Spleen (tissue), 11 donors: ENCODE measurements around the gene ACOX2. TPM values are rescaled to one million over a fixed set of nuclear protein-coding genes. Genes with fewer than 3 reads are reported as not detected.

ENCODE experiments used
- DNase-seq: peaks from one replicate; pipeline ENCODE4 v3.0.0-alpha.2; 2020
- H3K27ac ChIP-seq, 8 donors: fragments of 200-600 bp; sonication (generic) in 7 of 8; 1 replicate in 4 of 8; 2 replicates in 4 of 8; pipeline versions ENCODE4 v1.5.0 to v1.8.0; 2016 to 2021; ENCODE audit warnings: inconsistent platforms in 4 of 8, mild to moderate bottlenecking in 4 of 8, moderate library complexity in 1 of 8
- H3K27me3 ChIP-seq, 7 donors: fragments of 200-600 bp; sonication (generic) in 6 of 7; replicated peaks in 1 of 7; 1 replicate in 4 of 7; 2 replicates in 3 of 7; pipeline versions ENCODE4 v1.5.0 to v1.8.0; 2016 to 2021; ENCODE audit warnings: inconsistent platforms in 3 of 7, mild to moderate bottlenecking in 1 of 7
- H3K36me3 ChIP-seq, 6 donors: fragments of 200-600 bp; sonication (generic) in 5 of 6; 1 replicate in 4 of 6; 2 replicates in 2 of 6; pipeline versions ENCODE4 v1.5.0 to v1.8.0; 2016 to 2021; ENCODE audit warnings: inconsistent platforms in 2 of 6
- H3K4me1 ChIP-seq, 6 donors: fragments of 200-600 bp; sonication (generic) in 5 of 6; 1 replicate in 3 of 6; 2 replicates in 3 of 6; pipeline versions ENCODE4 v1.5.0 to v1.8.0; 2016 to 2021; ENCODE audit warnings: inconsistent platforms in 3 of 6
- H3K4me3 ChIP-seq, 8 donors: fragments of 200-600 bp; sonication (generic) in 7 of 8; 1 replicate in 4 of 8; 2 replicates in 4 of 8; pipeline versions ENCODE4 v1.5.0 to v1.8.0; 2016 to 2021; ENCODE audit warnings: inconsistent platforms in 4 of 8, mild to moderate bottlenecking in 4 of 8, moderate library complexity in 2 of 8
- H3K9me3 ChIP-seq, 8 donors: fragments of 200-600 bp; sonication (generic) in 7 of 8; 1 replicate in 4 of 8; 2 replicates in 4 of 8; pipeline versions ENCODE4 v1.5.0 to v1.8.0; 2016 to 2021; ENCODE audit warnings: inconsistent platforms in 4 of 8
- CTCF ChIP-seq, 11 experiments: fragments of 200-600 bp in 7 of 11; fragments of 450-650 bp in 4 of 11; sonication (generic) in 4 of 11; IDR thresholded peaks in 8 of 11; conservative IDR thresholded peaks in 3 of 11; 1 replicate in 7 of 11; 2 replicates in 4 of 11; pipeline versions ENCODE4 v1.4.0 to v1.8.0; 2016 to 2021; ENCODE audit warnings: antibody characterized with exemption in 11 of 11, inconsistent platforms in 4 of 11, mild to moderate bottlenecking in 1 of 11
- POLR2A ChIP-seq, 3 donors: fragments of 450-650 bp; IDR thresholded peaks; one replicate each; pipeline ENCODE4 v1.5.1; 2017; ENCODE audit warnings: antibody characterized with exemption in 3 of 3, mild to moderate bottlenecking in 1 of 3
- POLR2AphosphoS5 ChIP-seq, 3 donors: sonication (generic); formaldehyde crosslinking; IDR thresholded peaks; one replicate each; pipeline ENCODE4 v1.5.1; 2017; ENCODE audit warnings: antibody characterized with exemption in 3 of 3
- WGBS, 5 donors: extraction: QIAGEN DNeasy Blood & Tissue Kit in 3 of 5; methylation state at CpG; one replicate each; pipeline versions ENCODE4 v1.1.5 to v1.1.7; 2013 to 2018; 5-methylcytosine and 5-hydroxymethylcytosine counted together
- intact Hi-C: fragments of 100-400 bp; cut with DNase I; formaldehyde crosslinking; loops from one replicate; pipeline ENCODE4 v1.15.0; 2023; ENCODE audit warnings: low total_unique reads
- polyA plus RNA-seq, 3 donors: library from polyadenylated mRNA; stranded (reverse); fragments of 200-250 nt; gene quantifications; one replicate each; pipeline ENCODE4 v1.2.1, GENCODE V29; 2013
- total RNA-seq, 7 donors: library from RNA; depleted of rRNA in 3 of 7; stranded (reverse); fragments of >200 nt in 3 of 7; fragmentation: NEBNext Ultra II Directional in 4 of 7; extraction: Animal tissue kit (Norgen Biotek cat#: 25700) in 4 of 7; gene quantifications; one replicate each; pipeline versions ENCODE4 v1.1.0 to v1.2.1, GENCODE V29; 2016 to 2021
- donor health status: healthy with polysubstance abuse.
- donor health status: DM: no; HTN: no; CAD: no; lungs with moderate emphysema.
- donor health status: DM: no; HTN: no; CAD: no.
- donor health status: Bipolar disorder and iron deficiency.
- donor health status: healthy.
- donor health status: DM: no; HTN: no; CAD: no.
- donor health status: DM: yes; HTN: yes; CAD: no.

Gene ACOX2
- total and polyA plus RNA-seq, 10 donors: 1.3 to 11.5 (median 5.0) TPM

GRCh38 chr3:58573640-58574039 lies 36.6 kb upstream of the ACOX2 start:
- Histone ChIP-seq H3K9me3 (no peaks in the 10 kb centered on the region), H3K27ac (no peak overlapping the region), H3K36me3 (peaks cover 0 to 6% (median 0%) of the 10 kb centered on the region in 6 donors), H3K27me3 (no peaks in the 10 kb centered on the region), H3K4me3 (no peak overlapping the region), H3K4me1 (peaks cover 19 to 64% (median 29%) of the 10 kb centered on the region in 6 donors)
- TF ChIP-seq POLR2AphosphoS5 (IDR thresholded peaks at IDR 0.05): no peak
- no peak for TF ChIP-seq CTCF (IDR thresholded peaks at IDR 0.05 in 8 of 11, conservative IDR thresholded peaks at IDR 0.05 in 3 of 11)
- TF ChIP-seq POLR2A (IDR thresholded peaks at IDR 0.05): no peak
- DNase-seq: no peak
- 60 to 81% (median 70%) methylated on average over 6 of the region's 6 CpGs for WGBS, 5 donors
- intact Hi-C loops: no loop called here

DNA sequence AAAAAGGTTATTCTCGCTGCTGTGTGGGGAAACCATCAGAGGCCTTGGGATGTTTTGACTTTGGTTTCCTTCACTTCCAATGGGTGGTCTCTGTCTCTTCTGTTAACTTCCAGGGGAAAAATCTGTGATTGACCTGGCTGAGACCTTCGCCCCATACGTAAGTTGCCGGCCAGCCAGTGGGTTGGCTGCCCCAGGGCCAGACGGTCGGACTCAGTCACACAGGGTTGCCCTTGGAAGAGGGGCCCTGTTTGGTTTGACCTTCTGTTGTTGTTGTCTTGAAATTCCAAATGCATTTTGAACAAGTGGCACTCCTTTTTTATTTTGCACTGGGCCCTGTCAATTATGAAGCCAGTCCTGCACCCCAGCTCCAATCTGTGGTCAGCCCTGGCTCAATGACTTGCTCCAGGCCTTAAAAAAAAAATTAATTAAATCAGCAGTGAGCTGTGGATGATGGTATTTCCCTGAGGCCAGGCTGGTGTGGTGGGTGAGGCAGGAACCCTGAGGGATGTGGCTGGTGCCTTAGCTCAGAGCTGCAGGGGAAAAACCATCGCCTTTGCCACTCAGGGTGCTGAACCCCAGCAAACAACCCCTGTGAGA lies 35.7 kb upstream of the ACOX2 start:
- Histone ChIP-seq H3K27me3 (no peaks in the 10 kb centered on the region), H3K36me3 (peaks cover 0 to 6% (median 0%) of the 10 kb centered on the region in 6 donors), H3K4me1 (peaks cover 23 to 67% (median 33%) of the 10 kb centered on the region in 6 donors), H3K27ac (no peak overlapping the region), H3K9me3 (no peaks in the 10 kb centered on the region), H3K4me3 (no peak overlapping the region)
- WGBS, 5 donors: 88 to 99% (median 94%) methylated on average over 5 to 7 of the region's 7 CpGs
- DNase-seq: peak; percentile 60
- TF ChIP-seq POLR2A (IDR thresholded peaks at IDR 0.05) (no peak), POLR2AphosphoS5 (IDR thresholded peaks at IDR 0.05) (no peak), CTCF (IDR thresholded peaks at IDR 0.05 in 8 of 11, conservative IDR thresholded peaks at IDR 0.05 in 3 of 11) (no peak)
- intact Hi-C loops: no loop called here

DNA sequence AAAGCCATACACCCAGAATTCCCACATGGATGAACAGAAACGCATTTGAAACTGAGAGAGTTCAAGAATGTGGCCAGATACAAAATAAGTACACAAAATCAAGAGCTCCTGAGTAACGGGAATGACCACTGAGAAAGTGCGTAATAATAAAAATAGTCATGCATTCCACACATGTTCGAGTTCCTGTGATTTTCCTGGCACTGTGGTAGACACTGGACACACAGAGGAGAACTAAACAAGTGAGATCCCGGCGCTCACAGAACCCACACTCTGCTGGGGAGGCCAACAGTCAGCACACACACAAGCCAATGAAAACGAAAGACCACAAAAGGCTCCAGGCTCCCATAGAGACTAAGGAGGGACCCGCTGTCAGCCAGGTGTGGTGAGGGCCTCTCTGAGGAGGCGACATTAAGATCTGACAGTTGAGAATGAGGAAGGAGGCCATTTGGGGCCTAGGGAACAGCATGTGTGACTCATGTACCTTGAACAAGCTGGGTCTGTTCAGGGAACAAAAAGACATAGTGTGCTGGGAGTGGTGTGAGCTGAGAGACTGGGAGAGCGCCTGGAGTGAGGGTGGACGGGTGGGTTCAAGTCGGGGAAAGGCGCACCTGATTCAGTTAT lies 35.1 kb upstream of the ACOX2 start:
- peaks cover 0 to 9% (median 0%) of the 10 kb centered on the region in 6 donors for H3K36me3 ChIP-seq
- TF ChIP-seq CTCF (IDR thresholded peaks at IDR 0.05 in 8 of 11, conservative IDR thresholded peaks at IDR 0.05 in 3 of 11) (no peak), POLR2A (IDR thresholded peaks at IDR 0.05) (no peak), POLR2AphosphoS5 (IDR thresholded peaks at IDR 0.05) (no peak)
- no peaks in the 10 kb centered on the region for H3K27me3 ChIP-seq
- no peaks in the 10 kb centered on the region for H3K9me3 ChIP-seq
- H3K4me1 ChIP-seq: peaks cover 17 to 61% (median 30%) of the 10 kb centered on the region in 6 donors
- no peak overlapping the region for H3K27ac ChIP-seq
- no peak for DNase-seq
- WGBS, 5 donors: 69 to 91% (median 85%) methylated on average over 13 of the region's 13 CpGs
- no peak overlapping the region for H3K4me3 ChIP-seq
- intact Hi-C loops: no loop called here

GRCh38 chr3:58570851-58571250 lies 33.9 kb upstream of the ACOX2 start:
- Histone ChIP-seq H3K4me1 (peaks cover 9 to 48% (median 18%) of the 10 kb centered on the region in 6 donors), H3K27me3 (no peaks in the 10 kb centered on the region), H3K4me3 (no peak overlapping the region), H3K27ac (no peak overlapping the region), H3K36me3 (peaks cover 0 to 21% (median 3%) of the 10 kb centered on the region in 6 donors), H3K9me3 (no peaks in the 10 kb centered on the region)
- DNase-seq: peak; percentile 37
- WGBS, 5 donors: 86 to 96% (median 92%) methylated on average over 5 of the region's 5 CpGs
- intact Hi-C loops: no loop called here
- TF ChIP-seq POLR2A (IDR thresholded peaks at IDR 0.05): no peak
- no peak for TF ChIP-seq POLR2AphosphoS5 (IDR thresholded peaks at IDR 0.05)
- TF ChIP-seq CTCF (IDR thresholded peaks at IDR 0.05 in 8 of 11, conservative IDR thresholded peaks at IDR 0.05 in 3 of 11): no peak
